Keratinocyte (primary cell): ENCODE data around the gene DNAH3.

Source experiments
- EZH2 ChIP-seq: IDR thresholded peaks from one replicate; pipeline ENCODE4 v1.6.1; 2012; ENCODE audit warnings: inconsistent platforms, mild to moderate bottlenecking, low read length, moderate library complexity
- TF ChIP-seq, protein P1 (sequence below), 3 experiments: IDR thresholded peaks in 1 of 3; conservative IDR thresholded peaks in 1 of 3; optimal IDR thresholded peaks in 1 of 3; 2 replicates in 2 of 3; 3 replicates in 1 of 3; pipeline versions ENCODE3 to v1.5.1; 2011; ENCODE audit warnings: low read length in 3 of 3, mild to moderate bottlenecking in 3 of 3, moderate library complexity in 2 of 3, control low read depth in 1 of 3, inconsistent platforms in 1 of 3; ENCODE audit not compliant: insufficient read depth in 2 of 3; ENCODE audit errors: extremely low read depth in 1 of 3

DNA sequence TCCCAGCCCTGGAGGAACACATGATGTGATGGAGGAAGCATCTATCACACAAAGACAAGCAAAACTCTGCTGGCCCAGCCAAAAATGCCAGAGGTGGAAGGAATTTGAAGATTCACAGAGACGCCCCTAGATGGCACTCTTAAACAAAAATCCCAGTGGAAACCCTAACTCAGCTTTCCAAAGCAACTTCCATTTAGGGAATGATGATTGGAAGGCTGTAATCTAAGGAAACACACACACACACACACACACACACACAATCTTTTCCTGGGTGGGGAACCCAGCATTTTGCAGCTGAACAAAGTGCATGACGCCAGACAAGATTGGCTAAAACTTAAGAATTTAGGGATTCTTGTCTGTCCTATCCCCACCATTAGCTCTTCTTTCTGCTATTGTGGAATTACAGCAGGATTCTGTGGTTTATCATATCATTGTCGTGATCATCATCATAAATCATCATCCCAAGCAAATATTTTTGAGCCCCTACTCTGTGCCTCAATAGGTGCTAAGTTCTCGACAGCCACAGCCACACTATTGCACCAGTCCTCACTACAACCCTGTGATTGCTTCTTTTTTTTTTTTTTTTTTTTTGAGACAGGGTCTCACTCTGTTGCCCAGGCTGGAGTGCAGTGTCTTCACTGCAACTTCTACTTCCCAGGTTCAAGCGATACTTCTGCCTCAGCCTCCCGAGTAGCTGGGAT, 6.3 kb upstream of the DNAH3 start:
- TF ChIP-seq, protein P1, sequence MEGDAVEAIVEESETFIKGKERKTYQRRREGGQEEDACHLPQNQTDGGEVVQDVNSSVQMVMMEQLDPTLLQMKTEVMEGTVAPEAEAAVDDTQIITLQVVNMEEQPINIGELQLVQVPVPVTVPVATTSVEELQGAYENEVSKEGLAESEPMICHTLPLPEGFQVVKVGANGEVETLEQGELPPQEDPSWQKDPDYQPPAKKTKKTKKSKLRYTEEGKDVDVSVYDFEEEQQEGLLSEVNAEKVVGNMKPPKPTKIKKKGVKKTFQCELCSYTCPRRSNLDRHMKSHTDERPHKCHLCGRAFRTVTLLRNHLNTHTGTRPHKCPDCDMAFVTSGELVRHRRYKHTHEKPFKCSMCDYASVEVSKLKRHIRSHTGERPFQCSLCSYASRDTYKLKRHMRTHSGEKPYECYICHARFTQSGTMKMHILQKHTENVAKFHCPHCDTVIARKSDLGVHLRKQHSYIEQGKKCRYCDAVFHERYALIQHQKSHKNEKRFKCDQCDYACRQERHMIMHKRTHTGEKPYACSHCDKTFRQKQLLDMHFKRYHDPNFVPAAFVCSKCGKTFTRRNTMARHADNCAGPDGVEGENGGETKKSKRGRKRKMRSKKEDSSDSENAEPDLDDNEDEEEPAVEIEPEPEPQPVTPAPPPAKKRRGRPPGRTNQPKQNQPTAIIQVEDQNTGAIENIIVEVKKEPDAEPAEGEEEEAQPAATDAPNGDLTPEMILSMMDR (optimal IDR thresholded peaks at IDR 0.05 in 1 of 3, IDR thresholded peaks at IDR 0.05 in 1 of 3, conservative IDR thresholded peaks at IDR 0.05 in 1 of 3; ENCODE audit: extremely low read depth in 1 of 3, insufficient read depth in 2 of 3, low read length in 3 of 3): peak; percentile 53 to 65 (median 62)
- TF ChIP-seq EZH2: no peak
